SK-N-SH (cell line): ENCODE data around the gene NFIX. TPM values are rescaled to one million over a fixed set of nuclear protein-coding genes. Genes with fewer than 3 reads are reported as not detected.

Experiments
- CTCF ChIA-PET: fragments of 300-600, 350-600 bp; formaldehyde crosslinking; extraction: SDS; loops from one replicate; lab custom pipeline; 2021; lab: Yijun Ruan, JAX
- POLR2A ChIA-PET: fragments of 350-600 bp; sonication (Branson Sonifier 250); formaldehyde crosslinking; extraction: SDS; loops from one replicate; lab custom pipeline; 2020; ENCODE audit warnings: antibody characterized with exemption, inconsistent platforms; lab: Yijun Ruan, JAX
- DNase-seq: peaks from one replicate; pipeline ENCODE4 v3.0.0; 2012
- H2AFZ ChIP-seq: fragments of 200-600 bp; sonication (generic); 2 replicates; pipeline ENCODE4 v1.8.1; 2016; ENCODE audit warnings: antibody characterized with exemption, mild to moderate bottlenecking, low read depth
- H3F3A ChIP-seq: fragments of 200-600 bp; sonication (generic); replicated peaks from 2 replicates; pipeline ENCODE3; 2016; ENCODE audit warnings: antibody characterized with exemption, mild to moderate bottlenecking; ENCODE audit not compliant: insufficient read depth
- H3K27ac ChIP-seq, 2 experiments: fragments of 200-500 bp in 1 of 2; fragments of 200-600 bp in 1 of 2; sonication (Bioruptor generic) in 1 of 2; sonication (generic), shearing (Covaris generic) in 1 of 2; 2 replicates each; pipeline versions ENCODE4 v1.5.1 to v1.6.1; 2014 to 2016; ENCODE audit warnings: low read depth in 2 of 2, inconsistent platforms in 1 of 2, low read length in 1 of 2, mild to moderate bottlenecking in 1 of 2, mixed read lengths in 1 of 2
- H3K27me3 ChIP-seq: fragments of 200-600 bp; sonication (generic), shearing (Covaris generic); 2 replicates; pipeline ENCODE4 v1.6.1; 2016; ENCODE audit warnings: mixed run types; ENCODE audit not compliant: insufficient read depth
- H3K36me3 ChIP-seq, 2 experiments: fragments of 200-500 bp in 1 of 2; fragments of 200-600 bp in 1 of 2; sonication (Bioruptor generic) in 1 of 2; sonication (generic) in 1 of 2; replicated peaks in 1 of 2; 2 replicates each; pipeline versions ENCODE3 to v1.5.1; 2014 to 2016; ENCODE audit warnings: low read length in 1 of 2, mild to moderate bottlenecking in 1 of 2; ENCODE audit not compliant: insufficient read depth in 2 of 2, control insufficient read depth in 1 of 2
- H3K4me1 ChIP-seq, 2 experiments: fragments of 200-500 bp in 1 of 2; fragments of 200-600 bp in 1 of 2; sonication (Bioruptor generic) in 1 of 2; sonication (generic), shearing (Covaris generic) in 1 of 2; 2 replicates each; pipeline versions ENCODE4 v1.5.1 to v1.6.1; 2014 to 2016; ENCODE audit warnings: low read depth in 1 of 2, low read length in 1 of 2, mixed run types in 1 of 2; ENCODE audit not compliant: insufficient read depth in 2 of 2, control insufficient read depth in 1 of 2
- H3K4me2 ChIP-seq: fragments of 200-600 bp; sonication (generic), shearing (Covaris generic); 2 replicates; pipeline ENCODE4 v1.6.1; 2017; ENCODE audit warnings: mixed run types
- H3K4me3 ChIP-seq, 2 experiments: fragments of 200-500 bp in 1 of 2; fragments of 200-600 bp in 1 of 2; sonication (Bioruptor generic) in 1 of 2; sonication (generic), shearing (Covaris generic) in 1 of 2; 2 replicates each; pipeline versions ENCODE4 v1.5.1 to v1.8.1; 2014 to 2016; ENCODE audit warnings: low read depth in 2 of 2, inconsistent platforms in 1 of 2, low read length in 1 of 2, mild to moderate bottlenecking in 1 of 2, mixed read lengths in 1 of 2, moderate library complexity in 1 of 2
- H3K79me2 ChIP-seq: fragments of 200-600 bp; sonication (generic); 2 replicates; pipeline ENCODE4 v1.8.1; 2017; ENCODE audit warnings: mild to moderate bottlenecking; ENCODE audit not compliant: insufficient read depth
- H3K9ac ChIP-seq: fragments of 200-600 bp; sonication (generic); 2 replicates; pipeline ENCODE4 v1.6.1; 2017; ENCODE audit warnings: mixed run types
- H3K9me2 ChIP-seq: fragments of 200-600 bp; sonication (generic); 2 replicates; pipeline ENCODE4 v1.6.1; 2017; ENCODE audit warnings: mixed run types
- H3K9me3 ChIP-seq: fragments of 200-600 bp; sonication (generic); 2 replicates; pipeline ENCODE4 v1.6.1; 2017; ENCODE audit warnings: mixed run types, mild to moderate bottlenecking, moderate library complexity
- H4K20me1 ChIP-seq: fragments of 200-600 bp; sonication (generic); 2 replicates; pipeline ENCODE4 v1.6.1; 2017; ENCODE audit warnings: mild to moderate bottlenecking, mixed run types; ENCODE audit not compliant: insufficient read depth
- CHD2 ChIP-seq: fragments of 150-350 bp; IDR thresholded peaks from 2 replicates; pipeline ENCODE4 v1.6.1; 2018; ENCODE audit warnings: low read length; ENCODE audit not compliant: partially characterized antibody
- ELF1 ChIP-seq: IDR thresholded peaks from 2 replicates; pipeline ENCODE4 v1.4.0; 2012
- EP300 ChIP-seq, 2 experiments: IDR thresholded peaks; 2 replicates each; pipeline versions ENCODE4 v1.4.0 to v1.6.1; 2012; ENCODE audit warnings: borderline replicate concordance in 1 of 2, low read depth in 1 of 2, low read length in 1 of 2
- EZH2phosphoT487 ChIP-seq: fragments of 200-600 bp; sonication (generic); IDR thresholded peaks from 2 replicates; pipeline ENCODE4 v1.6.1; 2017; ENCODE audit warnings: low read depth, mixed run types, mild to moderate bottlenecking, antibody characterized with exemption, moderate library complexity, borderline replicate concordance
- FOSL2 ChIP-seq: IDR thresholded peaks from 2 replicates; pipeline ENCODE4 v1.4.0; 2012; ENCODE audit warnings: low read depth, mild to moderate bottlenecking, moderate library complexity, borderline replicate concordance
- GABPA ChIP-seq: IDR thresholded peaks from 2 replicates; pipeline ENCODE4 v1.4.0; 2012; ENCODE audit warnings: low read depth, mild to moderate bottlenecking
- GATA2 ChIP-seq: sonication (generic); formaldehyde crosslinking; IDR thresholded peaks from 2 replicates; pipeline ENCODE4 v1.5.0; 2020; ENCODE audit warnings: mild to moderate bottlenecking, missing genetic modification reagents
- JUND ChIP-seq: IDR thresholded peaks from 2 replicates; pipeline ENCODE4 v1.4.0; 2012
- MAX ChIP-seq: IDR thresholded peaks from 2 replicates; pipeline ENCODE4 v1.4.0; 2012; ENCODE audit warnings: low read depth
- NFIC ChIP-seq: IDR thresholded peaks from 2 replicates; pipeline ENCODE4 v1.4.0; 2012; ENCODE audit warnings: borderline replicate concordance
- NRF1 ChIP-seq: IDR thresholded peaks from 2 replicates; pipeline ENCODE4 v1.6.1; 2012; ENCODE audit warnings: low read depth, mild to moderate bottlenecking, low read length
- PBX3 ChIP-seq: IDR thresholded peaks from 2 replicates; pipeline ENCODE4; 2012
- POLR2AphosphoS5 ChIP-seq: IDR thresholded peaks from 2 replicates; pipeline ENCODE4 v1.6.1; 2012; ENCODE audit warnings: low read depth, low read length
- REST ChIP-seq: IDR thresholded peaks from 2 replicates; pipeline ENCODE4 v1.6.1; 2012; ENCODE audit warnings: mild to moderate bottlenecking, low read depth, low read length, moderate library complexity
- RFX5 ChIP-seq: IDR thresholded peaks from 2 replicates; pipeline ENCODE4 v1.6.1; 2012; ENCODE audit warnings: mild to moderate bottlenecking, improper control_type of control experiment, low read length
- RXRA ChIP-seq: IDR thresholded peaks from 2 replicates; pipeline ENCODE4 v1.4.0; 2012; ENCODE audit warnings: low read depth, mild to moderate bottlenecking, borderline replicate concordance
- SIN3A ChIP-seq: IDR thresholded peaks from 2 replicates; pipeline ENCODE4 v1.6.1; 2012; ENCODE audit warnings: low read depth, mild to moderate bottlenecking, low read length, moderate library complexity, borderline replicate concordance
- SMC3 ChIP-seq: IDR thresholded peaks from 2 replicates; pipeline ENCODE4 v1.6.1; 2012; ENCODE audit warnings: low read depth, low read length, improper control_type of control experiment
- TAF1 ChIP-seq: IDR thresholded peaks from 2 replicates; pipeline ENCODE4 v1.6.1; 2012; ENCODE audit warnings: low read depth, mild to moderate bottlenecking, low read length, moderate library complexity, borderline replicate concordance
- TCF12 ChIP-seq: IDR thresholded peaks from 2 replicates; pipeline ENCODE4 v1.4.0; 2012
- TEAD4 ChIP-seq: IDR thresholded peaks from 2 replicates; pipeline ENCODE4 v1.4.0; 2012; ENCODE audit warnings: mild to moderate bottlenecking, borderline replicate concordance; ENCODE audit not compliant: insufficient read depth
- USF1 ChIP-seq: IDR thresholded peaks from 2 replicates; pipeline ENCODE4 v1.4.0; 2012; ENCODE audit warnings: low read depth, borderline replicate concordance
- USF2 ChIP-seq: fragments of 150-350 bp; IDR thresholded peaks from 2 replicates; pipeline ENCODE4 v1.6.1; 2017; ENCODE audit warnings: antibody characterized with exemption, low read length, low read depth, borderline replicate concordance
- YY1 ChIP-seq: IDR thresholded peaks from 2 replicates; pipeline ENCODE4 v1.4.0; 2012; ENCODE audit warnings: low read depth, mild to moderate bottlenecking
- WGBS: methylation state at CpG from one replicate; pipeline ENCODE4 v1.1.6; 2017; ENCODE audit warnings: low lambda C conversion rate; 5-methylcytosine and 5-hydroxymethylcytosine counted together
- polyA plus RNA-seq, 3 experiments: library from polyadenylated mRNA; depleted of rRNA; stranded (reverse); fragments of >200 nt; gene quantifications; 2 replicates each; pipeline ENCODE4 v1.2.3, GENCODE V29; 2012
- TF ChIP-seq, protein P1 (sequence below): IDR thresholded peaks from 2 replicates; pipeline ENCODE4 v1.4.0; 2012; ENCODE audit warnings: low read depth, borderline replicate concordance

NFIX gene
- polyA plus RNA-seq, 1 of the 3 experiments (the other 2 are of a cell fraction), result 14.8 TPM

GRCh38 chr19:12952488-12953137 lies 42.7 kb upstream of the NFIX start:
- H3F3A ChIP-seq, result peaks cover 69% of the 10 kb centered on the region
- peaks cover 71% of the 10 kb centered on the region for H3K79me2 ChIP-seq
- H3K27me3 ChIP-seq, result no peaks in the 10 kb centered on the region
- H3K4me1 ChIP-seq, result peaks cover 32 to 42% of the 10 kb centered on the region in 2 experiments
- DNase-seq, result no peak
- no peaks in the 10 kb centered on the region for H3K9me2 ChIP-seq
- peak overlapping the region; percentile 41 for H3K4me2 ChIP-seq
- peaks cover 26 to 40% of the 10 kb centered on the region in 2 experiments for H3K36me3 ChIP-seq
- no peak overlapping the region for H3K4me3 ChIP-seq
- H3K27ac ChIP-seq, result peak overlapping the region; percentile 93 to 97
- no peaks in the 10 kb centered on the region for H3K9me3 ChIP-seq
- no peak overlapping the region for H2AFZ ChIP-seq
- ChIA-PET POLR2A (interaction anchor here (0.7 to 1.0 kb wide), 7 partner anchors 12 to 196 kb away, joined by 3 to 5 read pairs (median 3); partner anchors contain the start of gene DAND5), CTCF (interaction anchor here (0.7 to 5.6 kb wide), 9 partner anchors 11 to 176 kb away, joined by 3 to 55 read pairs (median 3); no protein-coding TSS in a partner anchor)
- WGBS, result 15% methylated on average over 7 of the region's 12 CpGs
- peaks cover 5% of the 10 kb centered on the region; the same call in 1 of the 2 replicates for H4K20me1 ChIP-seq
- H3K9ac ChIP-seq, result peak overlapping the region; percentile 63
- TF ChIP-seq NFIC (peak; percentile 81; the same call in 1 of the 2 replicates), RFX5 (no peak), SMC3 (no peak), PBX3 (peak; percentile 33), USF1 (no peak), NRF1 (no peak), MAX (no peak), JUND (peak; percentile 54), GABPA (no peak), FOSL2 (peak; percentile 53; the same call in 1 of the 2 replicates), TAF1 (no peak), ELF1 (no peak), GATA2 (CRISPR knock-in tag) (no peak), YY1 (no peak), REST (no peak), POLR2AphosphoS5 (no peak), TEAD4 (0 out of 2 replicates have a peak, but pooled peaks have one; percentile 10), CHD2 (no peak), RXRA (no peak), EZH2phosphoT487 (no peak), EP300 (IDR thresholded peaks at IDR 0.05; ENCODE audit: borderline replicate concordance in 1 of 2, low read depth in 1 of 2, low read length in 1 of 2) (no peak), TCF12 (no peak), SIN3A (0 out of 2 replicates have a peak, but pooled peaks have one; percentile 2), USF2 (no peak)
- TF ChIP-seq, protein P1, sequence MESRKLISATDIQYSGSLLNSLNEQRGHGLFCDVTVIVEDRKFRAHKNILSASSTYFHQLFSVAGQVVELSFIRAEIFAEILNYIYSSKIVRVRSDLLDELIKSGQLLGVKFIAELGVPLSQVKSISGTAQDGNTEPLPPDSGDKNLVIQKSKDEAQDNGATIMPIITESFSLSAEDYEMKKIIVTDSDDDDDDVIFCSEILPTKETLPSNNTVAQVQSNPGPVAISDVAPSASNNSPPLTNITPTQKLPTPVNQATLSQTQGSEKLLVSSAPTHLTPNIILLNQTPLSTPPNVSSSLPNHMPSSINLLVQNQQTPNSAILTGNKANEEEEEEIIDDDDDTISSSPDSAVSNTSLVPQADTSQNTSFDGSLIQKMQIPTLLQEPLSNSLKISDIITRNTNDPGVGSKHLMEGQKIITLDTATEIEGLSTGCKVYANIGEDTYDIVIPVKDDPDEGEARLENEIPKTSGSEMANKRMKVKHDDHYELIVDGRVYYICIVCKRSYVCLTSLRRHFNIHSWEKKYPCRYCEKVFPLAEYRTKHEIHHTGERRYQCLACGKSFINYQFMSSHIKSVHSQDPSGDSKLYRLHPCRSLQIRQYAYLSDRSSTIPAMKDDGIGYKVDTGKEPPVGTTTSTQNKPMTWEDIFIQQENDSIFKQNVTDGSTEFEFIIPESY, result no peak
